Measurements from ENCODE around the gene USH2A. TPM values are rescaled to one million over a fixed set of nuclear protein-coding genes. Genes with fewer than 3 reads are reported as not detected.

USH2A gene
- total RNA-seq, 4 donors from 2014 or later, result 0.39 TPM; not detected in 3

DNA sequence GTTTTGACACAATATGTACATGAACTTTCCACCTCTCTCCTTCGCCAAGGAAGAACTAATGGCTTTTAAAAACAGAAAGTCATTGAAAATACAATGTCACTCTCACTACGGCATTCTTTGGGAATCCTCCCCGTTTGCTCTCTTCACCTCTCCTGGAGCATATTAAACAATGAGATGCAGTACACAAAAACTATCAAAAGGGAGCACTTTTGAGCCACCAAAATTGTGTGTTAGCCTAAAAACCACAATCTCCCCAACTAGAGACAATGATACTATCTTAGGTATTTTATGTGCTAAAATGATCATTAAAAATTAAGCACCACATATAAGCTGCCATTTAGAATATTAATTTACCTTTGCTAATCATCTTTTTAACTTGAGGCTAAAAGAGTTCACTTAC lies 430.6 kb downstream of the USH2A start:
- H3K4me3 ChIP-seq, result no peak overlapping the region
- H3K36me3 ChIP-seq, result no peaks in the 10 kb centered on the region
- WGBS, 2 donors (ENCODE audit: low coverage in 1 of 2), result 0 to 4% methylated on average over 3 of the region's 3 CpGs
- no peaks in the 10 kb centered on the region for H3K4me1 ChIP-seq
- no peaks in the 10 kb centered on the region for H3K9me3 ChIP-seq
- no peak for ATAC-seq
- no peak overlapping the region for H3K27ac ChIP-seq
- no peaks in the 10 kb centered on the region for H3K27me3 ChIP-seq
- TF ChIP-seq, protein P1, sequence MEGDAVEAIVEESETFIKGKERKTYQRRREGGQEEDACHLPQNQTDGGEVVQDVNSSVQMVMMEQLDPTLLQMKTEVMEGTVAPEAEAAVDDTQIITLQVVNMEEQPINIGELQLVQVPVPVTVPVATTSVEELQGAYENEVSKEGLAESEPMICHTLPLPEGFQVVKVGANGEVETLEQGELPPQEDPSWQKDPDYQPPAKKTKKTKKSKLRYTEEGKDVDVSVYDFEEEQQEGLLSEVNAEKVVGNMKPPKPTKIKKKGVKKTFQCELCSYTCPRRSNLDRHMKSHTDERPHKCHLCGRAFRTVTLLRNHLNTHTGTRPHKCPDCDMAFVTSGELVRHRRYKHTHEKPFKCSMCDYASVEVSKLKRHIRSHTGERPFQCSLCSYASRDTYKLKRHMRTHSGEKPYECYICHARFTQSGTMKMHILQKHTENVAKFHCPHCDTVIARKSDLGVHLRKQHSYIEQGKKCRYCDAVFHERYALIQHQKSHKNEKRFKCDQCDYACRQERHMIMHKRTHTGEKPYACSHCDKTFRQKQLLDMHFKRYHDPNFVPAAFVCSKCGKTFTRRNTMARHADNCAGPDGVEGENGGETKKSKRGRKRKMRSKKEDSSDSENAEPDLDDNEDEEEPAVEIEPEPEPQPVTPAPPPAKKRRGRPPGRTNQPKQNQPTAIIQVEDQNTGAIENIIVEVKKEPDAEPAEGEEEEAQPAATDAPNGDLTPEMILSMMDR (IDR thresholded peaks at IDR 0.05), result peak in 3 of 4 experiments; percentile 13 to 43 (median 17)
- no peak for TF ChIP-seq POLR2AphosphoS5 (IDR thresholded peaks at IDR 0.05)

DNA sequence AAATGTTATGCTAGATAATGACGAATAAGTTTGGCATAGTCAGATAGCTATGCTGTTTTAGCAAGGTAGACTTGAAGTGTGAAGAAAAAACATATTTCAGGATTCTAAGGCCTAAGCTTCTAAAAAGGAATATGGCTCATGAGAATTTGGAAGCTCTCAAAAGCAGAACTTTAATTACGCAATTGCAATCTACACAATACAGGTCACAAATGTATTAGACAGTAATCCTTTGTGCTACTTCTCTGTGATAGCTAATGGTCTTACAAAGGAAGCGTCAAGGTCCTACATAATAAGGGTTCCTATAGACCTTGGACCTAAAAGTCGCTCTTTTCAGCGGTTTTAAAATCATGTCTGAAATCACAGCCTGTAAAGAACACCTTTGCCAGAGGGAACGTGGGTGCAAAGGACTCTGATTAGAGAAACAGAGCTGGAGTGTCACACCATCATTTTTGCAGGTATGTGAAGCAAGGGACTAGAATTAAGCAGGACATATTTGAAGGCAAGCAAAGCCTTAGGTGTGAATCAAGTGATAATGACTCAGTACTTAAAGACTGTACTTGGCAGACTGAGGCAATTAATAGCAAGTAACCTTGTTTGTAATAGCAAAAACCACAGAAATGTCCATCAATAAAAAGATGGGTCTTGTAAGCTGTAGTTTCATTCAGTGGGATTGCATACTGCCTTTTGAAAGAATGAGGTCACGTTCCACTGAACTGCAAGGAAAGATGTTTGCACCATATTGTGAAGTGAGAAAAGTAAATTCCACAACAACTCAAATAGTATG lies 436.0 kb downstream of the USH2A start:
- 73 to 94% methylated on average over 7 of the region's 7 CpGs for WGBS, 2 donors (ENCODE audit: low coverage in 1 of 2)
- H3K4me1 ChIP-seq, result no peaks in the 10 kb centered on the region
- no peaks in the 10 kb centered on the region for H3K9me3 ChIP-seq
- H3K4me3 ChIP-seq, result no peak overlapping the region
- H3K27ac ChIP-seq, result no peak overlapping the region
- H3K27me3 ChIP-seq, result no peaks in the 10 kb centered on the region
- TF ChIP-seq, protein P1 (IDR thresholded peaks at IDR 0.05), result no peak
- TF ChIP-seq EP300 (IDR thresholded peaks at IDR 0.05) (no peak), POLR2AphosphoS5 (IDR thresholded peaks at IDR 0.05) (no peak), POLR2A (IDR thresholded peaks at IDR 0.05) (no peak)
- H3K36me3 ChIP-seq, result no peaks in the 10 kb centered on the region
- no peak for ATAC-seq

DNA sequence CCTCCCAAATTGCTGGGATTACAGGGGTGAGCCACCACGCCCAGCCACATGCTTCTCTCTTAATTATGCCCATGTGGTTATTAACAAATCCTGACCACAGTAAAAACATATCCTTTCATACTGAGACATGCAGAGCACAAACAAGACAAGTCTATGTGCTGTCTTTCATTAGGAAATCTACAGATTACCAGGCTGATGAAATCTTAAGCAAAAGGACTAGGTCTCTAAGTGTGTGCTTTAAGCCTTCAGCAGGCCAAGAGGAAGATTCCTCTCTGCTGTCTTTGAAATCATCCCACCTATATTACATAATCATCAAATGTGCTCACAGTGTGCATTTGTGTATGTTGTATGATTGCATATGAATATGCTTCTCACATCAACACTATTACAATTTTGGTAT lies 436.8 kb downstream of the USH2A start:
- no CpG with 5 or more reads among the region's 1 CpG for WGBS, 2 donors (ENCODE audit: low coverage in 1 of 2)
- H3K27ac ChIP-seq, result no peak overlapping the region
- no peaks in the 10 kb centered on the region for H3K4me1 ChIP-seq
- no peak for ATAC-seq
- no peaks in the 10 kb centered on the region for H3K36me3 ChIP-seq
- H3K27me3 ChIP-seq, result no peaks in the 10 kb centered on the region
- no peak overlapping the region for H3K4me3 ChIP-seq
- H3K9me3 ChIP-seq, result no peaks in the 10 kb centered on the region
- TF ChIP-seq POLR2AphosphoS5 (IDR thresholded peaks at IDR 0.05), result no peak
- TF ChIP-seq, protein P1 (IDR thresholded peaks at IDR 0.05), result no peak
- TF ChIP-seq EP300 (IDR thresholded peaks at IDR 0.05), result no peak
- TF ChIP-seq POLR2A (IDR thresholded peaks at IDR 0.05), result no peak

DNA sequence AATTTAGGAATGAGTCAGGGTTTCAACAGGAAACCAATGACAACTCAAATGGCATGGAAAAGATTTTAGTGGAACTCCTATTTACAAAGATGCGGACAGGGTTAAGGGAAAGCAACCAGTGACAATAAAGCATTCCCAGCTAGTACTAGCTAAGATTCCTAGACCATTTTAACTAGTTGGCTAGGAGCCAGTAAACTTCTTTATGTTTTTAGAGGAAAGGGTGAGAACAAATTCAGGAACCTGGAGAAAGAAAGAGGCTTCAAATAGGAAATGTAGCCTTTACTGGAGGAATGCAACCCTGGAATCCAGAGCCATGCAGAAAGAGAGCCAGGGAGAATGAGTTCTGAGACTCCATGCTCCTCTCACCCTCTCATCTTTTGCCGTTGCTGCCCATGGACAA lies 439.6 kb downstream of the USH2A start:
- no peak for ATAC-seq
- Histone ChIP-seq H3K36me3 (no peaks in the 10 kb centered on the region), H3K4me3 (no peak overlapping the region), H3K9me3 (no peaks in the 10 kb centered on the region), H3K4me1 (no peaks in the 10 kb centered on the region), H3K27me3 (no peaks in the 10 kb centered on the region), H3K27ac (no peak overlapping the region)
- TF ChIP-seq, protein P1 (IDR thresholded peaks at IDR 0.05), result no peak
- TF ChIP-seq POLR2A (IDR thresholded peaks at IDR 0.05) (no peak), EP300 (IDR thresholded peaks at IDR 0.05) (no peak), POLR2AphosphoS5 (IDR thresholded peaks at IDR 0.05) (no peak)
- 18 to 59% methylated on average over 1 to 2 of the region's 2 CpGs for WGBS, 2 donors (ENCODE audit: low coverage in 1 of 2)

DNA sequence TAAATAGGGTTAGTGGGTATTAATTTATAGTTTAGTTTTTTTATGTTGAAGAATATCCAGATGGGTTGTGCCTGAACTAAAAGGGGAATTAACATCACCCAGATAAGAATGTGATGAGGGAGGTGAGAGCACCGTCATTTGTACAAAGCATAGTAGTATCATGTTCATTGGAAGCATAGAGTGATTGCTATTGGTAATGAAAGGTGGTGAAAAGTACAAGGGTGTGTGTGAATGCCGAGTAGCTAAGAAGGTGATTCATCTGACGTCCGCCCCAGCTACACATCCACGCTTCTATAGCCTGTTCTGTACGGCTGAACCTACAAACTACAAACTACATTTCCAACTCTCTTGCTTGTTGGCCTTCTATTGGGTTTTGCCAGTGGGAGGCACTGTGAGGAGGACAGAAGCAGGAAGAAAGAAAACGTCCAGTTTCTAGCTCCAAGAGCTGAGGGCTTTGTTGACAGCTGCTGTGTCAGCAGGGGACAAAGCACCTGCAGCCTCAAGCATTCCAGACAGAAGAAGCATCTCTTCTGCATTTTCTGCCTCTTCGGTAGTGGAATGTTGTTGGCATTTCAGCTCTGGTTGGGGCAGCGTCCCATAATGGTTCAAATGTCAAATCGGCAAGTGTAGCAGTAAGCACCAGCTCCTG lies 451.3 kb downstream of the USH2A start:
- H3K27ac ChIP-seq, result no peak overlapping the region
- no peak overlapping the region for H3K4me3 ChIP-seq
- H3K9me3 ChIP-seq, result no peaks in the 10 kb centered on the region
- WGBS, 2 donors (ENCODE audit: low coverage in 1 of 2), result 73 to 76% methylated on average over 4 to 10 of the region's 10 CpGs
- H3K4me1 ChIP-seq, result peaks cover 0 to 18% (median 0%) of the 10 kb centered on the region in 3 donors
- H3K27me3 ChIP-seq, result no peaks in the 10 kb centered on the region
- H3K36me3 ChIP-seq, result no peaks in the 10 kb centered on the region
- TF ChIP-seq POLR2AphosphoS5 (IDR thresholded peaks at IDR 0.05), result no peak
- TF ChIP-seq, protein P1 (IDR thresholded peaks at IDR 0.05), result no peak
- no peak for TF ChIP-seq POLR2A (IDR thresholded peaks at IDR 0.05)
- no peak for TF ChIP-seq EP300 (IDR thresholded peaks at IDR 0.05)
- no peak for ATAC-seq

Measured in gastroesophageal sphincter (tissue), 4 donors.